Smooth muscle cell (in vitro differentiated cells): ENCODE data around the gene CAMK1D. TPM values are rescaled to one million over a fixed set of nuclear protein-coding genes. Genes with fewer than 3 reads are reported as not detected.

Source experiments
- DNase-seq: peaks from one replicate; lab custom pipeline; 2025; ENCODE audit not compliant: unreplicated experiment; lab: John Stamatoyannopoulos, UW
- H2AFZ ChIP-seq: fragments of 200-600 bp; sonication (generic); 2 replicates; pipeline ENCODE4 v1.6.0; 2016; ENCODE audit warnings: antibody characterized with exemption, low read depth, mild to moderate bottlenecking
- H3F3A ChIP-seq: fragments of 200-600 bp; sonication (generic); 2 replicates; pipeline ENCODE4 v1.6.0; 2017; ENCODE audit warnings: antibody characterized with exemption, low read depth
- H3K27ac ChIP-seq: fragments of 200-600 bp; sonication (generic); 2 replicates; pipeline ENCODE4 v1.5.1; 2016; ENCODE audit warnings: low read depth, mild to moderate bottlenecking
- H3K27me3 ChIP-seq: fragments of 200-600 bp; sonication (generic); 2 replicates; pipeline ENCODE4 v1.6.1; 2016; ENCODE audit warnings: low read depth, mild to moderate bottlenecking
- H3K36me3 ChIP-seq: fragments of 200-600 bp; sonication (generic); 2 replicates; pipeline ENCODE4 v1.5.1; 2016; ENCODE audit warnings: low read depth
- H3K4me1 ChIP-seq: fragments of 200-600 bp; sonication (generic); 2 replicates; pipeline ENCODE4 v1.5.1; 2016; ENCODE audit warnings: low read depth
- H3K4me2 ChIP-seq: fragments of 200-600 bp; sonication (generic); 2 replicates; pipeline ENCODE4 v1.6.0; 2016; ENCODE audit warnings: mild to moderate bottlenecking
- H3K4me3 ChIP-seq: fragments of 200-600 bp; sonication (generic); 2 replicates; pipeline ENCODE4 v1.5.1; 2016; ENCODE audit warnings: mild to moderate bottlenecking
- H3K79me2 ChIP-seq: fragments of 200-600 bp; sonication (generic); 2 replicates; pipeline ENCODE4 v1.6.0; 2016; ENCODE audit warnings: low read depth, mild to moderate bottlenecking
- H3K9ac ChIP-seq: fragments of 200-600 bp; sonication (generic); 2 replicates; pipeline ENCODE4 v1.6.0; 2016; ENCODE audit warnings: low read depth
- H3K9me3 ChIP-seq: fragments of 200-600 bp; sonication (generic); replicated peaks from 2 replicates; pipeline ENCODE4 v1.5.1; 2016; ENCODE audit warnings: low read depth
- H4K20me1 ChIP-seq: fragments of 200-600 bp; sonication (generic); 2 replicates; pipeline ENCODE4 v1.6.0; 2016; ENCODE audit warnings: low read depth
- WGBS: methylation state at CpG from one replicate; pipeline ENCODE4 v1.1.7; 2016; ENCODE audit warnings: low lambda C conversion rate; 5-methylcytosine and 5-hydroxymethylcytosine counted together
- polyA plus RNA-seq: library from polyadenylated mRNA; unstranded; fragments of >200 nt; fragmentation: Nextera tagmentation; extraction: Ambion mirVana; gene quantifications from 2 replicates; pipeline ENCODE4 v1.2.1, GENCODE V29; 2016
- total RNA-seq: library from RNA; depleted of rRNA; stranded (reverse); fragments of >200 nt; gene quantifications from 2 replicates; pipeline ENCODE4 v1.2.3, GENCODE V29; 2014
- TF ChIP-seq, protein P1 (sequence below): fragments of 200-600 bp; sonication (generic); IDR thresholded peaks from 2 replicates; pipeline ENCODE4 v1.5.1; 2017; ENCODE audit warnings: borderline replicate concordance, mild to moderate bottlenecking, antibody characterized with exemption; ENCODE audit not compliant: insufficient read depth, poor library complexity, severe bottlenecking

The CAMK1D gene
- total and polyA plus RNA-seq, 2 experiments from 2014 or later = 1.6 to 2.3 TPM

DNA sequence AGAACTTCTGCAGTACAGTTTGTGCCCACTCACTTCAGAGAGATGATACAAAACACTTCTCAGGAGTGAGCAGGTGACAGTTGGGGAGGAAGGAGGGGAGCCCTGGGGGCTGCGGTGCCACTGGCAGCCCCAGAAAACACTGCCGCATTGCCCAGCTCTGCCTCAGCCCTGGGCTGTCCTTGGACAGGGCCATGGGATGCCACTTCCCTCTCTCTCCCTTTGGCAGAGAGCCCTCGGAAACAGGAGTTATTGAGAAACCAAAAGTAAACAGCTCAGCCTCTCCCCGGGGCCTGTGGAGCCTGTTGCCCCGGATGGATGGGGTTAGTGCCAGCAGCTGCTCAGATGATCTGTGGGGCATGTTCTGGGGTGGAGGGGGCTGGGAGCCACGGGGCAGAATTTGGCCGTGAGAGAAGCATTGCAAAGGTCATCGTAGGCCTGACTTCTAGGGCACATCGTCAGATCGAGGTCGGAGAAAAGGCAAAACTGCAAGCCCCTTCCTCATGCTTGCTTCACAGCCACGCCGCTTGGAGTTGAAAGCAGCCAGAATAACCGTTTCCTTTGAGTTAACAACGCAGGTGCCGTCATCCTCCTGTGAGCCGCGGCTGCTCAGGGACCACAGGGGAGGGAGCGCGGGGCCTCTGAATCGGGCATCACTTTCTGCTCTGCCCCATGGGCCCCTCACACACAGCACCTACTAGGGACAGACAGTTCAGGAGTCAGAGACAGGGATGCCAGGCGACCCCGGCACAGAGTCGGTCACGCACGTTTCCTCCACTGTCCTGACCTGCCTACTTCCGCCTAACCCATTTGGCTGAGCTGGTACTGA, 256.4 kb downstream of the CAMK1D start:
- Histone ChIP-seq H3K9me3 (no peaks in the 10 kb centered on the region), H3K4me2 (no peak overlapping the region), H3K4me1 (no peaks in the 10 kb centered on the region), H3K36me3 (no peaks in the 10 kb centered on the region), H3K27me3 (no peaks in the 10 kb centered on the region), H3K9ac (no peak overlapping the region), H3K79me2 (no peaks in the 10 kb centered on the region), H3F3A (no peaks in the 10 kb centered on the region), H3K27ac (no peak overlapping the region), H4K20me1 (no peaks in the 10 kb centered on the region), H2AFZ (no peak overlapping the region), H3K4me3 (no peak overlapping the region)
- TF ChIP-seq, protein P1, sequence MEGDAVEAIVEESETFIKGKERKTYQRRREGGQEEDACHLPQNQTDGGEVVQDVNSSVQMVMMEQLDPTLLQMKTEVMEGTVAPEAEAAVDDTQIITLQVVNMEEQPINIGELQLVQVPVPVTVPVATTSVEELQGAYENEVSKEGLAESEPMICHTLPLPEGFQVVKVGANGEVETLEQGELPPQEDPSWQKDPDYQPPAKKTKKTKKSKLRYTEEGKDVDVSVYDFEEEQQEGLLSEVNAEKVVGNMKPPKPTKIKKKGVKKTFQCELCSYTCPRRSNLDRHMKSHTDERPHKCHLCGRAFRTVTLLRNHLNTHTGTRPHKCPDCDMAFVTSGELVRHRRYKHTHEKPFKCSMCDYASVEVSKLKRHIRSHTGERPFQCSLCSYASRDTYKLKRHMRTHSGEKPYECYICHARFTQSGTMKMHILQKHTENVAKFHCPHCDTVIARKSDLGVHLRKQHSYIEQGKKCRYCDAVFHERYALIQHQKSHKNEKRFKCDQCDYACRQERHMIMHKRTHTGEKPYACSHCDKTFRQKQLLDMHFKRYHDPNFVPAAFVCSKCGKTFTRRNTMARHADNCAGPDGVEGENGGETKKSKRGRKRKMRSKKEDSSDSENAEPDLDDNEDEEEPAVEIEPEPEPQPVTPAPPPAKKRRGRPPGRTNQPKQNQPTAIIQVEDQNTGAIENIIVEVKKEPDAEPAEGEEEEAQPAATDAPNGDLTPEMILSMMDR = no peak
- WGBS = 91% methylated on average over 25 of the region's 27 CpGs
- no peak for DNase-seq

DNA sequence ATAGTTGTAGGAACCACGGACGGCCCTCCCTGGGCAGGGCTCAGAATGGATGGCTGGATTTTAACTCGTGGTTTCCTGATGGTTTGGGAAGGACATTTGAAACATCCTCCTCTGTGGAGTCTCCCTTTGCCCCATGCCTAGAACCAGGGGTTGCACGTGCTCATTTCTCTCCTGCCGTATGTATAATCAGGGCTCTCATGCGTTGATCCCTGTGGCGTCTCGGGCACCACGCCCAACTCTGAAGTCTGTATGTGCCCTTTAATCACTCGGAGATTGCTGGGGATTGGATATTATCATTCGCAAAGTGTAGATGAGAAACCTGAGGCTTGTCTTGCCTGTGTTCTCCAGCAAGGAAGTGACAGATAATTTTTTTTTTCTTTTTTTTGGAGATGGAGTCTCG, 257.1 kb downstream of the CAMK1D start:
- no peaks in the 10 kb centered on the region for H3K9me3 ChIP-seq
- no peak for DNase-seq
- H3K9ac ChIP-seq = no peak overlapping the region
- no peak overlapping the region for H2AFZ ChIP-seq
- TF ChIP-seq, protein P1 = no peak
- H4K20me1 ChIP-seq = no peaks in the 10 kb centered on the region
- H3K27ac ChIP-seq = no peak overlapping the region
- 90% methylated on average over 11 of the region's 12 CpGs for WGBS
- H3F3A ChIP-seq = no peaks in the 10 kb centered on the region
- no peaks in the 10 kb centered on the region for H3K27me3 ChIP-seq
- H3K4me3 ChIP-seq = no peak overlapping the region
- H3K4me1 ChIP-seq = no peaks in the 10 kb centered on the region
- H3K79me2 ChIP-seq = no peaks in the 10 kb centered on the region
- H3K36me3 ChIP-seq = no peaks in the 10 kb centered on the region
- no peak overlapping the region for H3K4me2 ChIP-seq

DNA sequence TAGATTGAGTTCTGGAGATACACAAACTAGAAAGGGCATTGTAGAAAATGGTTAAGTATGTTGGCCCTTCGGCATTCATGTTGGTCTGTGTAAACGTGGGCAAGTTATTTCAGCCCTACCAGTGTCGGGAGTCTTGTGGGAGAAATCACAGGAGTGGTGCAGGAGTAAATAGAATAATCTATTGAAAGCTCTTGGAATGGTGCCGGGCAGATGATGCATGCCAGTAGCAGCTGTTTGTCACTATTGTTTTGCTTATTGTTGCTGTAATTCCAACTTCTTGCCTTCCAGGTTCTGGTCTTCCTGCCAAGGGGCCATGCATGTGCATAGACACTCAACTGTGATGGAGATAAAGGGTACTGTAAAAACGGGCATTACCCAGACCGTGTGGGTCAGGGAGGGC, 259.4 kb downstream of the CAMK1D start:
- no peak for DNase-seq
- Histone ChIP-seq H3K4me2 (no peak overlapping the region), H3K4me1 (no peaks in the 10 kb centered on the region), H2AFZ (no peak overlapping the region), H3K79me2 (no peaks in the 10 kb centered on the region), H4K20me1 (no peaks in the 10 kb centered on the region), H3K9me3 (no peaks in the 10 kb centered on the region), H3K27ac (no peak overlapping the region), H3K36me3 (no peaks in the 10 kb centered on the region), H3K4me3 (no peak overlapping the region), H3F3A (no peaks in the 10 kb centered on the region), H3K27me3 (no peaks in the 10 kb centered on the region), H3K9ac (no peak overlapping the region)
- 88% methylated on average over 6 of the region's 6 CpGs for WGBS
- TF ChIP-seq, protein P1 = no peak

DNA sequence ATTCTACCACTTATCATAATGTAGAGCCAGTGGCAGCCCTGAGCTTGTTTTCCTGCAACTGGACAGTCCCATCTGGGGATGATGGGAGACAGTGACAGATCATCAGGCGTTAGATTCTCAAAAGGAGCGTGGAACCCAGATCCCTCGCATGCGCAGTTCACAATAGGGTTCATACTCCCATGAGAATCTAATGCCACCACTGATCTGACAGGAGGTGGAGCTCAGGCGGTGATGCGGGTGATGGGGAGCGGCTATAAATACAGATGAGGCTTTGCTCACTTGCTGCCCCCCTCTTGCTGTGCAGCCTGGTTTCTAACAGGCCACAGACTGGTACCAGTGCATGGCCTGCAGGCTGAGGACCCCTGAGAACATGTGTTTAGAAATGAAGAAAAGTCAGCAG, 260.1 kb downstream of the CAMK1D start:
- no peaks in the 10 kb centered on the region for H3F3A ChIP-seq
- no peak overlapping the region for H3K4me3 ChIP-seq
- H4K20me1 ChIP-seq = no peaks in the 10 kb centered on the region
- no peaks in the 10 kb centered on the region for H3K36me3 ChIP-seq
- no peaks in the 10 kb centered on the region for H3K9me3 ChIP-seq
- no peaks in the 10 kb centered on the region for H3K27me3 ChIP-seq
- no peaks in the 10 kb centered on the region for H3K79me2 ChIP-seq
- TF ChIP-seq, protein P1 = no peak
- no peak overlapping the region for H3K27ac ChIP-seq
- H3K4me1 ChIP-seq = no peaks in the 10 kb centered on the region
- no peak overlapping the region for H2AFZ ChIP-seq
- no peak overlapping the region for H3K4me2 ChIP-seq
- 83% methylated on average over 7 of the region's 7 CpGs for WGBS
- DNase-seq = no peak
- H3K9ac ChIP-seq = no peak overlapping the region
